Progenitor cell of endocrine pancreas (in vitro differentiated cells): ENCODE results near the gene ERCC6L. TPM values are rescaled to one million over a fixed set of nuclear protein-coding genes. Genes with fewer than 3 reads are reported as not detected.

Experiments used
- DNase-seq: peaks from one replicate; pipeline ENCODE4 v3.0.0; 2021; ENCODE audit warnings: low spot score; ENCODE audit not compliant: unreplicated experiment
- H3K27ac Mint-ChIP-seq: 2 replicates; pipeline ENCODE4 v1.8.0; 2021; ENCODE audit warnings: mild to moderate bottlenecking, moderate library complexity, mixed read lengths
- H3K27me3 Mint-ChIP-seq: 2 replicates; pipeline ENCODE4 v1.8.0; 2021; ENCODE audit warnings: mixed read lengths
- H3K36me3 Mint-ChIP-seq: 2 replicates; pipeline ENCODE4 v1.8.0; 2022; ENCODE audit warnings: mixed read lengths; ENCODE audit not compliant: insufficient read depth
- H3K4me1 Mint-ChIP-seq: 2 replicates; pipeline ENCODE4 v1.8.0; 2021; ENCODE audit warnings: low read depth, mixed read lengths
- H3K4me3 Mint-ChIP-seq: 2 replicates; pipeline ENCODE4 v1.8.0; 2021; ENCODE audit warnings: low read depth, mild to moderate bottlenecking, moderate library complexity, mixed read lengths
- H3K9me3 Mint-ChIP-seq: 2 replicates; pipeline ENCODE4 v1.8.0; 2021; ENCODE audit warnings: low read depth, mixed read lengths
- CTCF ChIP-seq: fragments of 200-600 bp; sonication (generic); IDR thresholded peaks from one replicate; pipeline ENCODE4 v1.5.0; 2021; ENCODE audit warnings: antibody characterized with exemption, mild to moderate bottlenecking; ENCODE audit not compliant: unreplicated experiment
- total RNA-seq: library from RNA; stranded (reverse); gene quantifications from 2 replicates; pipeline ENCODE4 v1.2.1, GENCODE V29; 2021

ERCC6L gene
- total RNA-seq, 1 donor from 2014 or later: 5.6 TPM

GRCh38 chrX:72169008-72169728, 69.7 kb downstream of the ERCC6L start:
- Mint-ChIP-seq H3K9me3 (peaks cover 2% of the 10 kb centered on the region), H3K36me3 (no peaks in the 10 kb centered on the region), H3K4me1 (no peaks in the 10 kb centered on the region), H3K27ac (no peak overlapping the region), H3K4me3 (no peak overlapping the region), H3K27me3 (no peaks in the 10 kb centered on the region)
- no peak for TF ChIP-seq CTCF
- DNase-seq: no peak

GRCh38 chrX:72165551-72165950, 73.3 kb downstream of the ERCC6L start:
- Mint-ChIP-seq H3K9me3 (peaks cover 4% of the 10 kb centered on the region), H3K27me3 (no peaks in the 10 kb centered on the region), H3K27ac (no peak overlapping the region), H3K4me1 (no peaks in the 10 kb centered on the region), H3K4me3 (no peak overlapping the region), H3K36me3 (no peaks in the 10 kb centered on the region)
- no peak for DNase-seq
- no peak for TF ChIP-seq CTCF

DNA sequence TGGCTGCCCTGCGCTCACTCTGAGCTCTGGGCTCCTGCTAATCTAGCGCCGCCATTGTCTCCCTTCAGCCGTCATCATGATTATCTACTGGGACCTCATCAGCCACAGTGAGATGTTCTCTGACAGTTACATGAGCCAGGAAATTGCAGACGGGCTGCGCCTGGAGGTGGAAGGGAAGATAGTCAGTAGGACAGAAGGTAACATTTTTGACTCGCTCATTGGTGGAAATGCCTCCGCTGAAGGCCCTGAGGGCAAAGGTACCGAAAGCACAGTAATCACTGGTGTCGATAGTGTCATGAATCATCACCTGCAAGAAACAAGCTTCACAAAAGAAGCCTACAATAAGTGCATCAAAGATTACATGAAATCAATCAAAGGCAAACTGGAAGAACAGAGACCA, 79.1 kb downstream of the ERCC6L start:
- Mint-ChIP-seq H3K36me3 (peaks cover 2% of the 10 kb centered on the region), H3K4me3 (no peak overlapping the region), H3K27me3 (no peaks in the 10 kb centered on the region), H3K4me1 (no peaks in the 10 kb centered on the region), H3K9me3 (peaks cover 35% of the 10 kb centered on the region), H3K27ac (no peak overlapping the region)
- no peak for DNase-seq
- TF ChIP-seq CTCF: no peak

DNA sequence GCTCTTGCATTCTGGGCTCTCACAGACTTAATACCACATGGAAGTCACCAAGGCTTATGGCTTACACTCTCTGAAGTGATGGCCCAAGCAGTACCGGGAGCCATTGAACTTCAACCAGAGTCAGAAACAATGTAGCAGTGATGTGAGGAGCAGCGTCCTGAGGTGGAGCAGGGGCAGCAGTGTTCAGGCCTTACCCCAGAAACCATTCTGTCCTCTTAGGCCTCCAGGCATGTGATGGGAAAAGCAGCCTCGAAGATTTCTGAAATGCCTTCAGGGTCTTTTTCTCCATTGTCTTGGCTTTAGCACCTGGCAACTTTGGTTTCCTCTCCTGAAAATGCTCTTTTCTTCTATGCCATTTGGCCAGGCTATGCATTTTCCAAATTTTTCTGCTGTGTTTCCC, 80.1 kb downstream of the ERCC6L start:
- H3K9me3 Mint-ChIP-seq: peaks cover 35% of the 10 kb centered on the region
- H3K36me3 Mint-ChIP-seq: peaks cover 2% of the 10 kb centered on the region
- no peak for DNase-seq
- TF ChIP-seq CTCF: no peak
- no peak overlapping the region for H3K27ac Mint-ChIP-seq
- no peak overlapping the region for H3K4me3 Mint-ChIP-seq
- H3K4me1 Mint-ChIP-seq: no peaks in the 10 kb centered on the region
- H3K27me3 Mint-ChIP-seq: no peaks in the 10 kb centered on the region

Other genes with a start within 250 kb of the ERCC6L start
- 19.4 and 21.1 TPM in 2 replicates for gene RTL5, start 107.1 kb downstream of the ERCC6L start, total RNA-seq
- gene PIN4, start 57.3 kb downstream of the ERCC6L start, total RNA-seq: 19.0 and 22.5 TPM in 2 replicates
- gene RPS4X, start 38.2 kb upstream of the ERCC6L start, total RNA-seq: 1,645 and 1,663 TPM in 2 replicates
- 1.1 and 2.0 TPM in 2 replicates for gene CITED1, start 66.9 kb upstream of the ERCC6L start, total RNA-seq